Endothelial cell (in vitro differentiated cells): ENCODE results near the gene HLA-DQA1. TPM values are rescaled to one million over a fixed set of nuclear protein-coding genes. Genes with fewer than 3 reads are reported as not detected.
A peak's percentile ranks its signal among the peaks of the same experiment; 100 is the strongest.

ENCODE experiments used
- DNase-seq: peaks from one replicate; pipeline ENCODE4 v3.0.0; 2021; ENCODE audit warnings: low spot score
- H3K27ac Mint-ChIP-seq: one replicate; pipeline ENCODE4 v1.8.0; 2021; ENCODE audit warnings: mixed read lengths, inconsistent platforms; ENCODE audit not compliant: unreplicated experiment
- H3K27me3 Mint-ChIP-seq: one replicate; pipeline ENCODE4 v1.8.0; 2021; ENCODE audit warnings: mild to moderate bottlenecking, moderate library complexity, mixed read lengths, inconsistent platforms; ENCODE audit not compliant: unreplicated experiment
- H3K36me3 Mint-ChIP-seq: one replicate; pipeline ENCODE4 v1.8.0; 2021; ENCODE audit warnings: mild to moderate bottlenecking, low read depth, mixed read lengths, inconsistent platforms; ENCODE audit not compliant: unreplicated experiment
- H3K4me1 Mint-ChIP-seq: one replicate; pipeline ENCODE4 v1.8.0; 2021; ENCODE audit warnings: mild to moderate bottlenecking, mixed read lengths, inconsistent platforms; ENCODE audit not compliant: unreplicated experiment
- H3K4me3 Mint-ChIP-seq: one replicate; pipeline ENCODE4 v1.8.0; 2021; ENCODE audit warnings: mild to moderate bottlenecking, mixed read lengths, inconsistent platforms; ENCODE audit not compliant: unreplicated experiment
- H3K9me3 Mint-ChIP-seq: one replicate; pipeline ENCODE4 v1.8.0; 2021; ENCODE audit warnings: mixed read lengths, inconsistent platforms; ENCODE audit not compliant: unreplicated experiment
- CTCF ChIP-seq: fragments of 200-600 bp; sonication (generic); IDR thresholded peaks from one replicate; pipeline ENCODE4 v1.5.0; 2021; ENCODE audit warnings: antibody characterized with exemption; ENCODE audit not compliant: unreplicated experiment
- total RNA-seq: library from RNA; stranded (reverse); fragmentation: NEBNext Ultra II Directional; extraction: Animal tissue kit (Norgen Biotek cat#: 25700); gene quantifications from one replicate; pipeline ENCODE4 v1.2.1, GENCODE V29; 2021; ENCODE audit not compliant: unreplicated experiment

HLA-DQA1 gene
- total RNA-seq, 1 donor from 2014 or later = not detected

DNA sequence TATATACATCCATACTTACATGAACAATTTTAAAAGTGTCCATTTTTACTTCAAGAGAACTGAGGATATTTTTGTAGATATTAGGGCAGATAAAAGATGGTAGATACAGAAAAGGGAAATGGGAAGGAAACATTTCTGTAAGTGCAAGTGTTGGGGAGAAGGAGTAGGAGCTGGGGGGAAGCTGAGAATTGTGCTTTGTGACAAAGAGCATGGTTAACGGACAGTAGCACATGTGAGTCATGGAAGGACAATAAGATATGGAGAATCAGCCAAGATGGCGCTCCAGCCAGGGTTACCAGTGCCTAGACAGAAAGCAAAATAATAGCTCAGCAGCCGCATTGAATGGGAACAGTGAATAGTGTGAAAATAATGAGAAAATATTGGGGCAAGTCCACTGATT, 34.8 kb upstream of the HLA-DQA1 start:
- Mint-ChIP-seq H3K4me3 (no peak overlapping the region), H3K27ac (peak overlapping the region; percentile 76), H3K4me1 (peaks cover 10% of the 10 kb centered on the region), H3K27me3 (peaks cover 3% of the 10 kb centered on the region), H3K36me3 (no peaks in the 10 kb centered on the region), H3K9me3 (no peaks in the 10 kb centered on the region)
- TF ChIP-seq CTCF = no peak
- DNase-seq = no peak

GRCh38 chr6:32603222-32603621, 34.0 kb upstream of the HLA-DQA1 start:
- Mint-ChIP-seq H3K27me3 (peaks cover 3% of the 10 kb centered on the region), H3K27ac (peak overlapping the region; percentile 90), H3K9me3 (no peaks in the 10 kb centered on the region), H3K4me3 (no peak overlapping the region), H3K4me1 (peaks cover 10% of the 10 kb centered on the region), H3K36me3 (no peaks in the 10 kb centered on the region)
- DNase-seq = no peak
- no peak for TF ChIP-seq CTCF

- H3K4me3 Mint-ChIP-seq = no peak overlapping the region
- H3K27me3 Mint-ChIP-seq = peaks cover 3% of the 10 kb centered on the region
- peak overlapping the region; percentile 94 for H3K27ac Mint-ChIP-seq
- no peaks in the 10 kb centered on the region for H3K36me3 Mint-ChIP-seq
- no peak for DNase-seq
- no peaks in the 10 kb centered on the region for H3K9me3 Mint-ChIP-seq
- no peak for TF ChIP-seq CTCF
- peaks cover 10% of the 10 kb centered on the region for H3K4me1 Mint-ChIP-seq
Observed at GRCh38 chr6:32603888-32604287, 33.3 kb upstream of the HLA-DQA1 start.

DNA sequence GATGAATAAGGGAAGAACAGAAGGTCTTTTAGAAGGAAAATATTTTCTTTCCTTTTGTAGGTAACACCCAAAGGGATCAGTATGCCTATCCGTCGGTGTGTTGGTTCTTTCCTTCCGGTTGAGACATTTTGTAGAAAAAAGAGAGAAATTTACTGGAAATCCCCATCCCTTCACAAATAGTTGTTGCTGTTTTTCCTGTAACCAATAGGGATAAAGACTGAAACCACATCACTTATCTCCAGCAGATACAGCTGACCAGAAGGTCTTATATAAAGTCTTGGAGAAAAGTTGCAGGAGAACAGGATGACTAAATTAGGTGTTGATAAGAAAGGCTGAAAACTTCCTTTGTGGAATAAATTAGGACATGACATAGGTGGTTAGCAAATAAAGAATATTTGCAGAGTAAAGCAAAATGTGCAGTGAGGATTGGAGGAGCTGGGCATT, 32.8 kb upstream of the HLA-DQA1 start:
- Mint-ChIP-seq H3K4me3 (no peak overlapping the region), H3K9me3 (no peaks in the 10 kb centered on the region), H3K36me3 (no peaks in the 10 kb centered on the region), H3K27ac (peak overlapping the region; percentile 94), H3K27me3 (peaks cover 4% of the 10 kb centered on the region), H3K4me1 (peaks cover 10% of the 10 kb centered on the region)
- DNase-seq = no peak
- no peak for TF ChIP-seq CTCF

- Mint-ChIP-seq H3K36me3 (no peaks in the 10 kb centered on the region), H3K4me3 (no peak overlapping the region), H3K9me3 (no peaks in the 10 kb centered on the region), H3K4me1 (peaks cover 7% of the 10 kb centered on the region), H3K27me3 (peaks cover 6% of the 10 kb centered on the region), H3K27ac (no peak overlapping the region)
- DNase-seq = no peak
- no peak for TF ChIP-seq CTCF
Observed at GRCh38 chr6:32607263-32607987, 29.8 kb upstream of the HLA-DQA1 start.
